Chondrocyte (in vitro differentiated cells): ENCODE measurements around the gene FAF1. TPM values are rescaled to one million over a fixed set of nuclear protein-coding genes. Genes with fewer than 3 reads are reported as not detected.
"Not testable (repeated sequence)": the region's sequence is repeated elsewhere in the genome, so short reads cannot be mapped to it uniquely, and the experiment has no call there.

Experiments used
- DNase-seq: peaks from one replicate; pipeline ENCODE4 v3.0.0; 2021; ENCODE audit warnings: mixed read lengths, low spot score
- H3K27ac Mint-ChIP-seq: one replicate; pipeline ENCODE4 v1.8.0; 2021; ENCODE audit warnings: mild to moderate bottlenecking, moderate library complexity, mixed read lengths; ENCODE audit not compliant: unreplicated experiment
- H3K27me3 Mint-ChIP-seq: 2 replicates; pipeline ENCODE4 v1.8.0; 2021; ENCODE audit warnings: low read depth, mixed read lengths
- H3K36me3 Mint-ChIP-seq: 2 replicates; pipeline ENCODE4 v1.8.0; 2021; ENCODE audit warnings: low read depth, mixed read lengths
- H3K4me1 Mint-ChIP-seq: 2 replicates; pipeline ENCODE4 v1.8.0; 2021; ENCODE audit warnings: low read depth, mild to moderate bottlenecking, mixed read lengths
- H3K4me3 Mint-ChIP-seq: one replicate; pipeline ENCODE4 v1.8.0; 2021; ENCODE audit warnings: mild to moderate bottlenecking, moderate library complexity, mixed read lengths; ENCODE audit not compliant: unreplicated experiment
- H3K9me3 Mint-ChIP-seq: 2 replicates; pipeline ENCODE4 v1.8.0; 2021; ENCODE audit warnings: low read depth, mixed read lengths
- total RNA-seq: library from RNA; stranded (reverse); gene quantifications from 3 replicates; pipeline ENCODE4 v1.2.1, GENCODE V29; 2021
- TF ChIP-seq, protein P1 (sequence below): fragments of 200-600 bp; sonication (generic); IDR thresholded peaks from 2 replicates; pipeline ENCODE4 v1.5.0; 2021; ENCODE audit warnings: antibody characterized with exemption, mild to moderate bottlenecking, moderate library complexity

The FAF1 gene
- total RNA-seq, 1 donor from 2014 or later: 38.7 TPM

DNA sequence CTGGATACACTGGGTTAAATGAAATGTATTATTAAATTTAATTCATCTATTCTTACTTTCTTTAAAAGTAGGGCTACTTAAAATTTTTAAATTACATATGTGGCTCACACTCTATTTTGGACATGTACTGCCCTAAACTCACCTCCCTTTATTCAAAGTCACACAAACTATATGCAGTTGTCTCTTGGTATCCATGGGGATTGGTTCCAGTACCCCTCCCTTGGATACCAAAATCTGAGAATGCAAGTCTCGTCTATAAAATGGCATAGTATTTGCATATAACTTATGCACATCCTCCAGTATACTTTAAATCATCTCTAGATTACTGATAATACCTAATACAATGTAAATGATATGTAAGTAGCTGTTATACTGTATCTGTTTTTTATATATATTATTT lies 57.6 kb downstream of the FAF1 start:
- Mint-ChIP-seq H3K4me1 (no peaks in the 10 kb centered on the region), H3K27me3 (no peaks in the 10 kb centered on the region), H3K9me3 (peaks cover 14% of the 10 kb centered on the region), H3K4me3 (no peak overlapping the region), H3K27ac (no peak overlapping the region), H3K36me3 (peaks cover 4% of the 10 kb centered on the region)
- no peak for DNase-seq
- TF ChIP-seq, protein P1, sequence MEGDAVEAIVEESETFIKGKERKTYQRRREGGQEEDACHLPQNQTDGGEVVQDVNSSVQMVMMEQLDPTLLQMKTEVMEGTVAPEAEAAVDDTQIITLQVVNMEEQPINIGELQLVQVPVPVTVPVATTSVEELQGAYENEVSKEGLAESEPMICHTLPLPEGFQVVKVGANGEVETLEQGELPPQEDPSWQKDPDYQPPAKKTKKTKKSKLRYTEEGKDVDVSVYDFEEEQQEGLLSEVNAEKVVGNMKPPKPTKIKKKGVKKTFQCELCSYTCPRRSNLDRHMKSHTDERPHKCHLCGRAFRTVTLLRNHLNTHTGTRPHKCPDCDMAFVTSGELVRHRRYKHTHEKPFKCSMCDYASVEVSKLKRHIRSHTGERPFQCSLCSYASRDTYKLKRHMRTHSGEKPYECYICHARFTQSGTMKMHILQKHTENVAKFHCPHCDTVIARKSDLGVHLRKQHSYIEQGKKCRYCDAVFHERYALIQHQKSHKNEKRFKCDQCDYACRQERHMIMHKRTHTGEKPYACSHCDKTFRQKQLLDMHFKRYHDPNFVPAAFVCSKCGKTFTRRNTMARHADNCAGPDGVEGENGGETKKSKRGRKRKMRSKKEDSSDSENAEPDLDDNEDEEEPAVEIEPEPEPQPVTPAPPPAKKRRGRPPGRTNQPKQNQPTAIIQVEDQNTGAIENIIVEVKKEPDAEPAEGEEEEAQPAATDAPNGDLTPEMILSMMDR: no peak

DNA sequence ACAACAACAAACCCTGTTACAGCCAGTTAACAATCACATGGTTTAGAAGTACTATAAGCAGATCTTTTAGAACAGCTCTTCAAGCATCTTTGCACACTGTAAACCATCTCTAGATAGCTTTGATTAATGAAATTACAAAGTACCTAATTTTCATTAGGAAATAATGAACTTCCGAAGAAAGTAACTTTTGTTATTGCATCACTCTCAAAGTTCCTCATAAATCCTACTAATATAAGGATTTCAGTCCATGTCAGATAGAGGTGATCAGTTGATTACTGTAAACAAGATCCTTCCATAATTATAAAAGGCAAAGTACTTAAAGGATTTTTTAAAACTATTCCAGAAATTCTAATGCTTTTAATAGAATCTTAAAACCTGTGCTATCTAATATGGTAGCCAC lies 58.2 kb downstream of the FAF1 start:
- DNase-seq: no peak
- H3K27ac Mint-ChIP-seq: no peak overlapping the region
- no peaks in the 10 kb centered on the region for H3K4me1 Mint-ChIP-seq
- H3K27me3 Mint-ChIP-seq: no peaks in the 10 kb centered on the region
- H3K9me3 Mint-ChIP-seq: peaks cover 8% of the 10 kb centered on the region
- H3K4me3 Mint-ChIP-seq: no peak overlapping the region
- TF ChIP-seq, protein P1: no peak
- H3K36me3 Mint-ChIP-seq: peaks cover 4% of the 10 kb centered on the region

DNA sequence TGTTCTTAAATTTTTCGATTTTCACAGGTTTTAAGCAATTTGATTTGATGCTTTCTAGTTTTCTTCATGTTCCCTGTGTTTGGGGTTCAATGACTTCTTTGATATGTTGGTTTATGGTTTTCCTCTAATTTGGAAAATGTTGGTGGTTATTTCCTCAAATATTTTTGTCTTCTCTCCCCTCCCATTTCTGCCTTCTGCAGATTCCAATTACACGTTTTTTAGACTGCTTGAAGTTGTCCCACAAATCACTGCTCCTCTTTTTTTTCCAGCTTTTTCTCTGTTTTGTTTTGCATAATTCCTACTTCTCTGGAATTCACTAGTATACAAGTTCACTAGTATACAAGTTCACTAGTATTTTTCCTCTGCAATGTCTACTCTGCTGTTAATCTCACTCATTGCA lies 61.3 kb downstream of the FAF1 start:
- H3K27me3 Mint-ChIP-seq: no peaks in the 10 kb centered on the region
- no peak overlapping the region for H3K27ac Mint-ChIP-seq
- H3K9me3 Mint-ChIP-seq: no peaks in the 10 kb centered on the region
- no peak for DNase-seq
- H3K4me1 Mint-ChIP-seq: no peaks in the 10 kb centered on the region
- TF ChIP-seq, protein P1: no peak
- no peak overlapping the region for H3K4me3 Mint-ChIP-seq
- H3K36me3 Mint-ChIP-seq: no peaks in the 10 kb centered on the region

DNA sequence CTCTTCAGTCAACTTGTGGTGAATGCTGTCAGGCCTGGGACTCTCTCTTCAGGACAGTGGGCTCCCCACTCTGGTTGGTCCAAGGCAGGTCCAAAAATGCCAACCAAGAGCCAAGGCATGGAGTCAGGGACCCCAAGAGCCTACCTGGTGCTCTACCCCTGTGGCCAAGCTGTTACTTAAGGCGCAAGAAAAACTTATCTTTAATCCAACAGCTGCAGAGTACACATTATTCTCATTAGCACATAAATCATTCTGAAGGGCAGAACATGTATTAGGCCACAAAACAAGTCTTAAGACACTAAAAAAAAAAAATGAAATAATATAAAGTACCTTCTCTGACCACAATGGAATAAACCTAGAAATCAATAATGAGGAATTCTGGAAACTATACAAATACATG lies 65.7 kb downstream of the FAF1 start:
- Mint-ChIP-seq H3K4me3 (no peak overlapping the region), H3K9me3 (peaks cover 8% of the 10 kb centered on the region), H3K4me1 (no peaks in the 10 kb centered on the region), H3K27ac (no peak overlapping the region), H3K36me3 (peaks cover 1% of the 10 kb centered on the region), H3K27me3 (no peaks in the 10 kb centered on the region)
- TF ChIP-seq, protein P1: no peak
- DNase-seq: no peak

DNA sequence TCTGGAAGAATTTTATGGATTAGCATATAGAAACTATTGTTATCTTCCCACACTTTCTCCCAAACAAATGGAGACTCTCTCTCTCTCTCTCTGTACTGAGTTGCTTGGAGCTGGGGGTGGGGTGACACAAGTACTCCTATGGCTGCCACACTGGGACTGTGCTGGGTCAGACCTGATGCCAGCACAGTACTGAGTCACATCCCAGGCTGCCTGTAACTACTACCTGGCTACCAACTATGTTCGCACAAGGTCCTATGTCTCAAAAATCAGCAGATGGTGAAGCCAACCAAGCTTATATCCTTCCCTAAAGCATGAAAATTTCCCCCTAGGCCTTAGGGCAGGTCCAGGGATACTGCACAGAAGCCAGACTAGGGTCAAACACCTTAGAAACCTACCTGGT lies 66.6 kb downstream of the FAF1 start:
- Mint-ChIP-seq H3K4me1 (no peaks in the 10 kb centered on the region), H3K27ac (no peak overlapping the region), H3K36me3 (peaks cover 1% of the 10 kb centered on the region), H3K9me3 (peaks cover 8% of the 10 kb centered on the region), H3K4me3 (no peak overlapping the region), H3K27me3 (no peaks in the 10 kb centered on the region)
- no peak for DNase-seq
- TF ChIP-seq, protein P1: no peak

DNA sequence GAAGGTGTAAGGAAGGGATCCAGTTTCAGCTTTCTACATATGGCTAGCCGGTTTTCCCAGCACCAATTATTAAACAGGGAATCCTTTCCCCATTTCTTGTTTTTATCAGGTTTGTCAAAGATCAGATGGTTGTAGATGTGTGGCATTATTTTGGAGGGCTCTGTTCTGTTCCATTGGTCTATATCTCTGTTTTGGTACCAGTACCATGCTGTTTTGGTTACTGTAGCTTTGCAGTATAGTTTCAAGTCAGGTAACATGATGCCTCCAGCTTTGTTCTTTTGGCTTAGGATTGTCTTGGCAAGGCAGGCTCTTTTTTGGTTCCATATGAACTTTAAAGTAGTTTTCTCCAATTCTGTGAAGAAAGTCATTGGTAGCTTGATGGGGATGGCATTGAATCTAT lies 72.5 kb downstream of the FAF1 start:
- H3K9me3 Mint-ChIP-seq: peaks cover 16% of the 10 kb centered on the region
- H3K27ac Mint-ChIP-seq, H3K36me3 Mint-ChIP-seq, H3K4me1 Mint-ChIP-seq, DNase-seq, H3K27me3 Mint-ChIP-seq, H3K4me3 Mint-ChIP-seq: not testable (repeated sequence)
